Esophagus muscularis mucosa (tissue), 4 donors: ENCODE data around the gene BCR. TPM values are rescaled to one million over a fixed set of nuclear protein-coding genes. Genes with fewer than 3 reads are reported as not detected.

Experiments used
- DNase-seq: peaks from one replicate; pipeline ENCODE4 v3.0.0-alpha.2; 2017; ENCODE audit errors: extremely low spot score
- H3K27ac ChIP-seq, 4 donors: fragments of 200-600 bp; sonication (generic); replicated peaks in 1 of 4; 1 replicate in 3 of 4; 2 replicates in 1 of 4; pipeline ENCODE4 v1.5.1; 2016 to 2019; ENCODE audit warnings: mild to moderate bottlenecking in 1 of 4
- H3K27me3 ChIP-seq, 4 donors: fragments of 200-600 bp; sonication (generic); one replicate each; pipeline versions ENCODE4 v1.5.1 to v1.6.0; 2016 to 2019
- H3K36me3 ChIP-seq, 4 donors: fragments of 200-600 bp; sonication (generic); one replicate each; pipeline ENCODE4 v1.5.1; 2016 to 2019
- H3K4me1 ChIP-seq, 4 donors: fragments of 200-600 bp; sonication (generic); one replicate each; pipeline ENCODE4 v1.5.1; 2016 to 2019
- H3K4me3 ChIP-seq, 4 donors: fragments of 200-600 bp; sonication (generic); 1 replicate in 2 of 4; 2 replicates in 2 of 4; pipeline ENCODE4 v1.5.1; 2016 to 2019; ENCODE audit warnings: mild to moderate bottlenecking in 4 of 4, moderate library complexity in 1 of 4
- H3K9me3 ChIP-seq, 4 donors: fragments of 200-600 bp; sonication (generic); 1 replicate in 3 of 4; 2 replicates in 1 of 4; pipeline ENCODE4 v1.5.1; 2016 to 2019
- EP300 ChIP-seq: sonication (generic); formaldehyde crosslinking; IDR thresholded peaks from one replicate; pipeline ENCODE4 v1.6.1; 2017; ENCODE audit warnings: antibody characterized with exemption
- POLR2A ChIP-seq: fragments of 450-650 bp; IDR thresholded peaks from one replicate; pipeline ENCODE4 v1.6.1; 2017; ENCODE audit warnings: antibody characterized with exemption, moderate library complexity, mild to moderate bottlenecking, low read depth
- POLR2AphosphoS5 ChIP-seq, 2 donors: sonication (generic); formaldehyde crosslinking; IDR thresholded peaks; one replicate each; pipeline ENCODE4 v1.6.1; 2017; ENCODE audit warnings: antibody characterized with exemption in 2 of 2
- WGBS: methylation state at CpG from one replicate; pipeline ENCODE4 v1.1.5; 2018; 5-methylcytosine and 5-hydroxymethylcytosine counted together
- intact Hi-C: fragments of 100-400 bp; cut with DNase I; formaldehyde crosslinking; loops from one replicate; pipeline ENCODE4 v1.15.1; 2023
- total RNA-seq, 4 donors: library from RNA; depleted of rRNA; stranded (reverse); fragments of >200 nt; gene quantifications; one replicate each; pipeline versions ENCODE4 v1.1.0 to v1.2.1, GENCODE V29; 2016
- TF ChIP-seq, protein P1 (sequence below), 3 experiments: fragments of 200-600 bp in 2 of 3; fragments of 450-650 bp in 1 of 3; sonication (generic) in 2 of 3; IDR thresholded peaks; one replicate each; pipeline ENCODE4 v1.5.1; 2017 to 2019; ENCODE audit warnings: antibody characterized with exemption in 3 of 3, mild to moderate bottlenecking in 2 of 3, moderate library complexity in 1 of 3

The BCR gene
- total RNA-seq, 4 donors from 2014 or later, result 35.7 to 58.5 (median 48.0) TPM

DNA sequence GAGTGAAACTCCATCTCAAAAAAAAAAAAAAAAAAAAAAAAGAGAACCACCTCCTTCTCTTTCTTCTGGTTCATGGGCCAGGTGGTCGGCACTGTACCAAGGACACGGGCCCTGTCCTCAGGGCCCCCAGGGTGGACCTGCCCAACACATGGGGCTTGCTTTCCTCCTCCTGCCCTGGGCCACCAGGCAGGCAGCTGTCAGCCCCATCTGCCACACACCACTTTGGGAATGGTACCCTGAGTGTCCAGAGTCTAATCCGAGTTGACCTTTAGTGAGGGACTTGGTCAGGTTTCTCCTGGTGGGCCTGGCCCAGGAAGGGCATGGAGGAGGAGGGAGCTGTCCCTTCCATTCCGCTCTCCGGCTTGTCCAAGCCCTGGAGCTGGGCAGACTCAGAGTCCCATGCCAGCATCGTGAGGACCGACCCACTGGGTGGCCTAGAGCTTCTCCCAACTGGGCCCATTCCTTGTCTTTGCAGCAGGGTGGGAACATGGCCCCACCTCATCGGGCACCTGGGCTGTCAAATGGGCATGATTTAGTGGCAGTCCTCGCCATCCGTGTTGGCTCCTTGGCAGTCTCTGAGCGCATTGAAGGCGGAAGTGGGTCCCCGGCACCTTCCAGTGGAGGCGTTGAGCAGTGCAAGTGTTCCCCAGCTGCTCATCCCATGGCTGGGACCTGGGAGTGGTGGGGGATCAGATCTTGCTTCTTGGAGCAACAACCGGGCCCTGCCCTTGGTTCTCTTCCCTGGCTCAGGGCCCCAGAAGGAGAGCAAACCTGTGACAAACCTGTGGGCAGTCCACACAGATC lies 94.8 kb downstream of the BCR start:
- Histone ChIP-seq H3K36me3 (peaks cover 24 to 84% (median 72%) of the 10 kb centered on the region in 4 donors), H3K27ac (no peak overlapping the region), H3K27me3 (no peaks in the 10 kb centered on the region), H3K9me3 (no peaks in the 10 kb centered on the region), H3K4me1 (peaks cover 21 to 25% (median 23%) of the 10 kb centered on the region in 4 donors), H3K4me3 (no peak overlapping the region)
- DNase-seq, result no peak
- 92% methylated on average over 14 of the region's 15 CpGs for WGBS
- intact Hi-C loops, result no loop called here
- TF ChIP-seq EP300, result no peak
- TF ChIP-seq, protein P1, sequence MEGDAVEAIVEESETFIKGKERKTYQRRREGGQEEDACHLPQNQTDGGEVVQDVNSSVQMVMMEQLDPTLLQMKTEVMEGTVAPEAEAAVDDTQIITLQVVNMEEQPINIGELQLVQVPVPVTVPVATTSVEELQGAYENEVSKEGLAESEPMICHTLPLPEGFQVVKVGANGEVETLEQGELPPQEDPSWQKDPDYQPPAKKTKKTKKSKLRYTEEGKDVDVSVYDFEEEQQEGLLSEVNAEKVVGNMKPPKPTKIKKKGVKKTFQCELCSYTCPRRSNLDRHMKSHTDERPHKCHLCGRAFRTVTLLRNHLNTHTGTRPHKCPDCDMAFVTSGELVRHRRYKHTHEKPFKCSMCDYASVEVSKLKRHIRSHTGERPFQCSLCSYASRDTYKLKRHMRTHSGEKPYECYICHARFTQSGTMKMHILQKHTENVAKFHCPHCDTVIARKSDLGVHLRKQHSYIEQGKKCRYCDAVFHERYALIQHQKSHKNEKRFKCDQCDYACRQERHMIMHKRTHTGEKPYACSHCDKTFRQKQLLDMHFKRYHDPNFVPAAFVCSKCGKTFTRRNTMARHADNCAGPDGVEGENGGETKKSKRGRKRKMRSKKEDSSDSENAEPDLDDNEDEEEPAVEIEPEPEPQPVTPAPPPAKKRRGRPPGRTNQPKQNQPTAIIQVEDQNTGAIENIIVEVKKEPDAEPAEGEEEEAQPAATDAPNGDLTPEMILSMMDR (IDR thresholded peaks at IDR 0.05), result no peak
- TF ChIP-seq POLR2A, result no peak
- TF ChIP-seq POLR2AphosphoS5 (IDR thresholded peaks at IDR 0.05), result no peak

GRCh38 chr22:23275751-23276150 lies 95.4 kb downstream of the BCR start:
- Histone ChIP-seq H3K27ac (no peak overlapping the region), H3K9me3 (no peaks in the 10 kb centered on the region), H3K27me3 (no peaks in the 10 kb centered on the region), H3K4me3 (no peak overlapping the region), H3K4me1 (peaks cover 23 to 32% (median 29%) of the 10 kb centered on the region in 4 donors), H3K36me3 (peaks cover 24 to 84% (median 74%) of the 10 kb centered on the region in 4 donors)
- no peak for DNase-seq
- TF ChIP-seq EP300 (no peak), POLR2AphosphoS5 (IDR thresholded peaks at IDR 0.05) (no peak), POLR2A (no peak)
- TF ChIP-seq, protein P1 (IDR thresholded peaks at IDR 0.05), result no peak
- WGBS, result 94% methylated on average over 14 of the region's 14 CpGs
- intact Hi-C loops, result no loop called here

- peaks cover 34 to 44% (median 41%) of the 10 kb centered on the region in 4 donors for H3K4me1 ChIP-seq
- 88% methylated on average over 17 of the region's 20 CpGs for WGBS
- no peak for TF ChIP-seq POLR2A
- TF ChIP-seq, protein P1 (IDR thresholded peaks at IDR 0.05), result no peak
- no peak for TF ChIP-seq EP300
- TF ChIP-seq POLR2AphosphoS5 (IDR thresholded peaks at IDR 0.05), result no peak
- intact Hi-C loops, result no loop called here
- peaks cover 24 to 78% (median 67%) of the 10 kb centered on the region in 4 donors for H3K36me3 ChIP-seq
- H3K27me3 ChIP-seq, result no peaks in the 10 kb centered on the region
- no peaks in the 10 kb centered on the region for H3K9me3 ChIP-seq
- no peak overlapping the region for H3K27ac ChIP-seq
- H3K4me3 ChIP-seq, result no peak overlapping the region
- DNase-seq, result no peak
Measured at GRCh38 chr22:23276656-23277582, 96.6 kb downstream of the BCR start.

GRCh38 chr22:23277583-23278295 lies 97.4 kb downstream of the BCR start:
- WGBS, result 80% methylated on average over 10 of the region's 15 CpGs
- intact Hi-C loops, result no loop called here

More at GRCh38 chr22:23277583-23278295, 97.4 kb downstream of the BCR start:
- Histone ChIP-seq H3K36me3 (peaks cover 23 to 74% (median 61%) of the 10 kb centered on the region in 4 donors), H3K27ac (peak overlapping the region in 3 of 4 donors; percentile 83 to 88 (median 87)), H3K4me1 (peaks cover 42 to 52% (median 49%) of the 10 kb centered on the region in 4 donors), H3K27me3 (no peaks in the 10 kb centered on the region), H3K4me3 (no peak overlapping the region), H3K9me3 (no peaks in the 10 kb centered on the region)
- DNase-seq, result no peak
- TF ChIP-seq, protein P1 (IDR thresholded peaks at IDR 0.05), result no peak
- TF ChIP-seq EP300, result no peak
- no peak for TF ChIP-seq POLR2AphosphoS5 (IDR thresholded peaks at IDR 0.05)
- no peak for TF ChIP-seq POLR2A
